ENCODE data around the gene MYF5. TPM values are rescaled to one million over a fixed set of nuclear protein-coding genes. Genes with fewer than 3 reads are reported as not detected.

Gene MYF5
- total RNA-seq, 2 experiments from 2014 or later, result not detected

GRCh38 chr12:80698847-80699542, 17.7 kb upstream of the MYF5 start:
- Mint-ChIP-seq H3K4me1 (no peaks in the 10 kb centered on the region), H3K36me3 (no peaks in the 10 kb centered on the region), H3K27ac (no peak overlapping the region), H3K4me3 (no peak overlapping the region), H3K27me3 (no peaks in the 10 kb centered on the region), H3K9me3 (no peaks in the 10 kb centered on the region)
- POLR2A ChIA-PET, result no interaction called here
- ATAC-seq (ENCODE audit: low read depth), result no peak
- DNase-seq, result no peak

GRCh38 chr12:80700327-80700726, 16.4 kb upstream of the MYF5 start:
- no peak overlapping the region for H3K27ac Mint-ChIP-seq
- no peak for ATAC-seq (ENCODE audit: low read depth)
- H3K9me3 Mint-ChIP-seq, result no peaks in the 10 kb centered on the region
- DNase-seq, result no peak
- H3K27me3 Mint-ChIP-seq, result no peaks in the 10 kb centered on the region
- H3K36me3 Mint-ChIP-seq, result no peaks in the 10 kb centered on the region
- no peak overlapping the region for H3K4me3 Mint-ChIP-seq
- POLR2A ChIA-PET, result no interaction called here
- H3K4me1 Mint-ChIP-seq, result no peaks in the 10 kb centered on the region

GRCh38 chr12:80701388-80701787, 15.3 kb upstream of the MYF5 start:
- no peak overlapping the region for H3K27ac Mint-ChIP-seq
- DNase-seq (no peak), ATAC-seq (ENCODE audit: low read depth) (no peak)
- H3K9me3 Mint-ChIP-seq, result no peaks in the 10 kb centered on the region
- no peaks in the 10 kb centered on the region for H3K36me3 Mint-ChIP-seq
- H3K27me3 Mint-ChIP-seq, result peaks cover 2% of the 10 kb centered on the region
- H3K4me1 Mint-ChIP-seq, result no peaks in the 10 kb centered on the region
- H3K4me3 Mint-ChIP-seq, result no peak overlapping the region
- POLR2A ChIA-PET, result no interaction called here

DNA sequence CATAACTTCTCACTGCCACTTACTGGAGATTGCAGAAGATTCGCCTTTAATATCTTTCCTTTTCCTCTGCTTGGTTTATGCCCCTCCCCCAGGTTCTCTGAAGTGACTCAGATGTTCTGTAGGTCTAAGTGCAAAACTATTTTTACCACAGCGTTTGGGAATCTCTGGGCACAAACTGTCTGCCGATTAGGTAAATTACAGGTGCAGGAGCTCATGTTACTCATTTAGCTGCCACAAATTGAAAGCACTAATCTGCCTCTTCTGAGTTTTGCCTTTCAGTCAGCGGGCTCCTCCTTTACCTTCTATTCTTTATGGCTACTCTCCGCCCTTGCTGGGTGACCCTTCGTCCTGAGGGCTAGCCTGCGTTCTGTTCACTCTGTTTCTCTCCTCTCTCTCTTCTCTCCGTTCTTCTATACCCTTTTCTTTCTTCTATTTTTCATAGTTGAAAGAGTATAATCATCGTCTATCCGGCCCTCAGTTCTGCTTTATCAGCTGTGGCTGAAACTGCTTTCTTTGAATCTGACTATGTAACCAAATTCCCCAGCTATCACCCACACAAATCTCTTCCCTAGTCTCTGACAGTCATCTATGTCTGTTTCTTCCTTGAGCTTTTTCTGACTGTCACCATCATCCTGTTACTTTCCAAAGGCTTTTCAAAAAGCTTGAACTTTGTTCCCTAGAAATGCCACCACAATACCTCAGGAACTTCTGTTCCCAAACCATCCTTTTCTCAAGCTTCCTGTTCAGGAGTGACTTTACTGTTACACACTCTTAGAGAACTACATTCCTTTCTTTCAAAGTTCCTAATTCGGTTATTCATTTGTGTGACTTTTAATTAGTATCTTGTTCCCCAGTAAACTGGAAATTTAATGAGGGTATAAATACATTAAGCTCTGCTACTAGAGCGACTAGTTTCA, 13.6 kb upstream of the MYF5 start:
- peaks cover 13% of the 10 kb centered on the region for H3K27me3 Mint-ChIP-seq
- H3K9me3 Mint-ChIP-seq, result no peaks in the 10 kb centered on the region
- no peaks in the 10 kb centered on the region for H3K36me3 Mint-ChIP-seq
- no peak for ATAC-seq (ENCODE audit: low read depth)
- no peak overlapping the region for H3K27ac Mint-ChIP-seq
- H3K4me3 Mint-ChIP-seq, result no peak overlapping the region
- no peak for DNase-seq
- H3K4me1 Mint-ChIP-seq, result no peaks in the 10 kb centered on the region
- POLR2A ChIA-PET, result no interaction called here

- H3K27ac Mint-ChIP-seq, result no peak overlapping the region
- H3K4me1 Mint-ChIP-seq, result peaks cover 4% of the 10 kb centered on the region
- H3K4me3 Mint-ChIP-seq, result no peak overlapping the region
- DNase-seq (no peak), ATAC-seq (ENCODE audit: low read depth) (no peak)
- no peaks in the 10 kb centered on the region for H3K9me3 Mint-ChIP-seq
- H3K27me3 Mint-ChIP-seq, result peaks cover 24% of the 10 kb centered on the region
- no peaks in the 10 kb centered on the region for H3K36me3 Mint-ChIP-seq
- POLR2A ChIA-PET, result no interaction called here
Measured at GRCh38 chr12:80704420-80704819, 12.3 kb upstream of the MYF5 start.

GRCh38 chr12:80707126-80707829, 9.4 kb upstream of the MYF5 start, which contains the start of gene MYF6:
Gene MYF6 (plus strand): TSS chr12:80707634. CDS start chr12:80707720, 86 bp downstream.
- Mint-ChIP-seq H3K27me3 (peaks cover 35% of the 10 kb centered on the region), H3K4me1 (peaks cover 4% of the 10 kb centered on the region), H3K27ac (no peak within 1 kb of the TSS), H3K36me3 (no peaks in the 10 kb centered on the region), H3K9me3 (no peaks in the 10 kb centered on the region), H3K4me3 (no peak within 1 kb of the TSS)
- POLR2A ChIA-PET, result no interaction called here
- ATAC-seq (ENCODE audit: low read depth) (no peak), DNase-seq (no peak)

DNA sequence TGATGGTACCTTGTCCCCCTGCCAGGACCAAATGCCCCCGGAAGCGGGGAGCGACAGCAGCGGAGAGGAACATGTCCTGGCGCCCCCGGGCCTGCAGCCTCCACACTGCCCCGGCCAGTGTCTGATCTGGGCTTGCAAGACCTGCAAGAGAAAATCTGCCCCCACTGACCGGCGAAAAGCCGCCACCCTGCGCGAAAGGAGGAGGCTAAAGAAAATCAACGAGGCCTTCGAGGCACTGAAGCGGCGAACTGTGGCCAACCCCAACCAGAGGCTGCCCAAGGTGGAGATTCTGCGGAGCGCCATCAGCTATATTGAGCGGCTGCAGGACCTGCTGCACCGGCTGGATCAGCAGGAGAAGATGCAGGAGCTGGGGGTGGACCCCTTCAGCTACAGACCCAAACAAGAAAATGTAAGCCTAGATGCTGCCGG, 8.9 kb upstream of the MYF5 start:
- Mint-ChIP-seq H3K27ac (no peak overlapping the region), H3K4me1 (peaks cover 4% of the 10 kb centered on the region), H3K4me3 (no peak overlapping the region), H3K36me3 (no peaks in the 10 kb centered on the region), H3K9me3 (no peaks in the 10 kb centered on the region), H3K27me3 (peaks cover 35% of the 10 kb centered on the region)
- DNase-seq, result no peak
- ATAC-seq (ENCODE audit: low read depth), result no peak
- POLR2A ChIA-PET, result no interaction called here

DNA sequence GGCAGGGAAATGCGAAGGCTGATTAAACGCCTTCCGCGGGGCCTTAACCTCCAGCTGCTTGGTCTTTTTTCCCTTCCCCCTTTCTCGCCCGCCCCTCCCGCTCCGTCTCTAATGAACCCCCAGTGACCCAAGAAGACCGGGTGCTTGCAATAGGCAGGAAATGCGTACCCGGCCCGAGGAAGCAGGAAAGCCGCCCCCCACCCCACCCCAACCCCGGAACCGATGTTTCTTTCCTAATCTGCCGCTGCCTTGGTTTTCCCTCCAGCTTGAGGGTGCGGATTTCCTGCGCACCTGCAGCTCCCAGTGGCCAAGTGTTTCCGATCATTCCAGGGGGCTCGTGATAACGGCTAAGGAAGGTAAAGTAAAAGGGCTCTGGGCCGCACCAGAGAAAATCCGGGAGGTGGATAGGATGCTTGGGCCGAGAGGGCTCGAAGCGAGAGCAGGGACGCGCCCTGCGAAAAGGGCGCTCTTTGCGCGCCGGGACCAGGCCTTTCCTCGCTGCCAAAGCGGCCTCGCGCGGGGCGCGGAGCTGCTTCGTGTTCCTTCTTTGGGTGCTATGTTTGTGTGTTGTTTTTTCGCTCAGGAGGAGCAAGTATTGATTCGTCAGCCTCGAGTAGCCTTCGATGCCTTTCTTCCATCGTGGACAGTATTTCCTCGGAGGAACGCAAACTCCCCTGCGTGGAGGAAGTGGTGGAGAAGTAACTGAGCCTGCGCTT, 8.3 kb upstream of the MYF5 start:
- H3K36me3 Mint-ChIP-seq, result no peaks in the 10 kb centered on the region
- no peaks in the 10 kb centered on the region for H3K9me3 Mint-ChIP-seq
- H3K4me3 Mint-ChIP-seq, result no peak overlapping the region
- POLR2A ChIA-PET, result no interaction called here
- peaks cover 4% of the 10 kb centered on the region for H3K4me1 Mint-ChIP-seq
- ATAC-seq (ENCODE audit: low read depth), result no peak
- H3K27ac Mint-ChIP-seq, result no peak overlapping the region
- DNase-seq, result no peak
- peaks cover 35% of the 10 kb centered on the region for H3K27me3 Mint-ChIP-seq

DNA sequence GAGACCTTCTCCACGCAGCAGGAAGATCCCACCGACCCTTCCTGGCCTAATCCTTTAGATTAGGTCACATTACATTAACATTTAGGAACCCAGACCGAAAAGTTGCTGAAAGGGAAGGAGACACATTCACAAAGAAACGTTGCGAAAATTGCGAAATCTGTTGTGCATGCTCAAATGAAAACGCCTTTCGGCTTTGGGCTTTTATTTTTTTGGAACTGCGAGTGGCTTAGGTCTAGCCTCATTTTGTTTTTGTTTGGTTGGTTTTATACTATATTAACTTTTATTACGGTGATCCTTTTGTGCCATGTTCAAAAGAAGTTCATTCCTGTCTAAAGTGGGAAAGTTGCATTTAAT, 7.8 kb upstream of the MYF5 start:
- DNase-seq (no peak), ATAC-seq (ENCODE audit: low read depth) (no peak)
- POLR2A ChIA-PET, result no interaction called here
- H3K27me3 Mint-ChIP-seq, result peaks cover 40% of the 10 kb centered on the region
- no peak overlapping the region for H3K4me3 Mint-ChIP-seq
- H3K9me3 Mint-ChIP-seq, result no peaks in the 10 kb centered on the region
- H3K36me3 Mint-ChIP-seq, result no peaks in the 10 kb centered on the region
- H3K27ac Mint-ChIP-seq, result no peak overlapping the region
- H3K4me1 Mint-ChIP-seq, result peaks cover 4% of the 10 kb centered on the region

DNA sequence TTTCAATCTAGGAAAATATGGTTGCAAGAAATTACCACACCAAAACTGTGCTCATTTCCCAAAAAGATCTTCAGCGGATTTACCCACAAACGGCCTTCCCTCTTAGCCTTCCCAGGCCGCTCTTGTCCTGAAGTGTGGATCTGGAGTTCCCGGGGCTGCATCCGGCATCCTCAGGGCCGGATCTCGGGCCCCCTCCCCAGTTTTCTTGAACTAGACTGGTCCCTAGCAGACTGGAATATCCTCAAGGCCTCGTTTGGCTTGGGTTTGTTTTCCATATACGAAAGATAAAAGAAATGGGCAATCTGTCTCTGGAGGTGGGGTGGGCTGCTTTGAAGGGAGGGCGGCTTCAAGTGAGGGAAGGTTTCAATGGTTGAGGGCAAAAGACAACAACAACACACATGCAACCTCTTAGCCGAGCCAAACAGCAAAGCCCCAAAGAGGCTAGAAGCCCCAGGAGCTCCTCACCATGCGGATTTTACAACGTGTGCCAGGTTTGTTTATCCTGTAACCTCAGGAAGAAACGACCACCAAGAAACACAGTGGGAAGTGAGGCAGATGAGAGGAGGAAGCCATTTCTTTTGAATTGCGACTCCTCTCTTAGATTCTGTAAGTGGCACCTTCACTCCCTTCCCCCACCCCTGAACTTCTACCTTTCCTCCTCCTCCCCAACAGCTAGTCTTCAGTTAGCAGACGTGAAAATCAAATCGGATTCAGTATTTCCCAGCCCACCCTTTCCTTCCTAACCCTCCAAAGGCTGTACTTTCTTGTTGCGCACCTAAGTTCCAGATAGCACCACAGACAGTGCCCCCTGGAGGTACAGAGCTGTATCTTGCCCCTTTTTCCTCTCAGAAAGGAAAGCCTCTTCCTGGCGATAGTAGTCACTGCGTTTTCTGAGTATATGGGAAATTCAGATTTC, 6.6 kb upstream of the MYF5 start:
- Mint-ChIP-seq H3K4me1 (peaks cover 4% of the 10 kb centered on the region), H3K27ac (no peak overlapping the region), H3K27me3 (peaks cover 50% of the 10 kb centered on the region), H3K36me3 (no peaks in the 10 kb centered on the region), H3K4me3 (no peak overlapping the region), H3K9me3 (no peaks in the 10 kb centered on the region)
- POLR2A ChIA-PET, result no interaction called here
- DNase-seq (no peak), ATAC-seq (ENCODE audit: low read depth) (no peak)

DNA sequence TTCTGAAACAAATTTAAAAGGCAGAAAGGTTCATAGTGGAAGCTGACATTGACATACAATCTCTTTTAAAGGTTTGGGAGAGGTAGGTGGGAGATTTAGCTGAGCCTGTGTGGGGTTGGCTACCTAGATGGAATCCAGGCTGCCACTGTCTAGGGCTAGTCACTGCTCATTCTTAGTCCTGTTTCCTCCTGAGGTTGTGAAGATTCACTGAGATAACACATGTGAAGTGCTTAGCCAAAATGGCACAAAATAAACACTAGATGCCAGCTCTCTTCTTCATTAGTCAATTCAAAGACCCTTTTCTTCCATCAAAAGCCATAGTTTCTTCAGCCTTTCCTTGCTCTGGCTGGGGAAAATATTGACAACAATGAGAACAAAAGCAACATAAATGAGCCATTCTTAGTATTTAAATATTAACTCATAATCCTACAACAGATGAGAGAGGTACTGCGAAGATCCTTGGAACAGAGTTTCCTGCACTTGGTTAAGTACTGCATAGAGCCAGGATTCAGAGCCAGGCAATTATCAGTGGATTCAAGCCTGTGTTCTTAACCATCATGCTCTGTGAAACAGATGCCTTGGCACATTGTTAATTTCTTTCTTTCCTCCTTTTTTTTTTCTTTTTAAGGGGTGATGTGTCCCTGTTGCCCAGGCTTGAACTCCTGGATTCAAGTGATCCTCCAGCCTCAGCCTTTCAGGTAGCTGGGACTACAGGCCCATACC, 5.8 kb upstream of the MYF5 start:
- Mint-ChIP-seq H3K27ac (no peak overlapping the region), H3K9me3 (no peaks in the 10 kb centered on the region), H3K27me3 (peaks cover 58% of the 10 kb centered on the region), H3K36me3 (no peaks in the 10 kb centered on the region), H3K4me1 (peaks cover 4% of the 10 kb centered on the region), H3K4me3 (no peak overlapping the region)
- no peak for ATAC-seq (ENCODE audit: low read depth)
- POLR2A ChIA-PET, result no interaction called here
- no peak for DNase-seq

DNA sequence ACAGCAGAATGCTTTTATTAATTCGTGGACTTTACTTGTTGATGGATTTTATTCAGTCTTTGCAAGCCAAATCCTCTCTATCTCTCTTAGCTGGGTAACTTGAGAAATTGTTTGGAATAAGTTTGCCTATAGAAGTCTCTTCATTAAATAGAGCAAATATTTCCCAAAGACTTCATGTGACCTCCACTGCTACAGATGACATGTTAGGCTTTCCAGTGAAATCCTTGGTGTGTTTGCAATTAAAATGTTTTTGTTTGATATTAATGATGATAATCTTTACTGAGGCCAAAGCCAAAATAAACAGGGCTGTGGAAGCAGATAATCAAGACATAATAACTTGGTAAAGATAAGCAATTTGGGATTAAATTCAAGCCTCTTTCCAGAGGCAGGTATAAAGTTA, 4.8 kb upstream of the MYF5 start:
- peaks cover 4% of the 10 kb centered on the region for H3K4me1 Mint-ChIP-seq
- H3K36me3 Mint-ChIP-seq, result no peaks in the 10 kb centered on the region
- DNase-seq (no peak), ATAC-seq (ENCODE audit: low read depth) (no peak)
- peaks cover 62% of the 10 kb centered on the region for H3K27me3 Mint-ChIP-seq
- no peak overlapping the region for H3K4me3 Mint-ChIP-seq
- H3K9me3 Mint-ChIP-seq, result no peaks in the 10 kb centered on the region
- POLR2A ChIA-PET, result no interaction called here
- no peak overlapping the region for H3K27ac Mint-ChIP-seq

Data from activated naive CD8-positive, alpha-beta T cell treated with anti-CD3 and anti-CD28 coated beads, Interleukin-2, amount 10 ng/mL, durations not matched to agents 7 days and 5 days (primary cell).